NCI-H2081 treated with DMSO at 0.1 percent for 48 hours (cell line): Measurements from ENCODE around the gene OOSP3.
"Not testable (repeated sequence)": the region's sequence is repeated elsewhere in the genome, so short reads cannot be mapped to it uniquely, and the experiment has no call there.

Experiments used
- DNase-seq: peaks from one replicate; lab custom pipeline; 2025; lab: John Stamatoyannopoulos, UW

OOSP3 gene

GRCh38 chr11:59877325-59877724 lies 1.3 kb upstream of the OOSP3 start:
- DNase-seq = no peak

GRCh38 chr11:59877784-59878183 lies 798 bp upstream of the OOSP3 start:
- no peak for DNase-seq

- DNase-seq = no peak
Observed at GRCh38 chr11:59879567-59879966, 985 bp downstream of the OOSP3 start.

GRCh38 chr11:59883597-59883996 lies 5.0 kb downstream of the OOSP3 start:
- no peak for DNase-seq

GRCh38 chr11:59887156-59887555 lies 8.6 kb downstream of the OOSP3 start:
- DNase-seq = not testable (repeated sequence)

- DNase-seq = no peak
Observed at GRCh38 chr11:59891781-59892181, 13.2 kb downstream of the OOSP3 start.

GRCh38 chr11:59894616-59895015 lies 16.0 kb downstream of the OOSP3 start:
- DNase-seq = no peak

GRCh38 chr11:59898046-59898445 lies 19.5 kb downstream of the OOSP3 start:
- DNase-seq = no peak

- DNase-seq = no peak
Observed at GRCh38 chr11:59898650-59899049, 20.1 kb downstream of the OOSP3 start.

- no peak for DNase-seq
Observed at GRCh38 chr11:59899532-59899931, 20.9 kb downstream of the OOSP3 start.

- DNase-seq = no peak
Observed at GRCh38 chr11:59900366-59901126, 22.0 kb downstream of the OOSP3 start.

GRCh38 chr11:59901306-59901705 lies 22.7 kb downstream of the OOSP3 start:
- no peak for DNase-seq

GRCh38 chr11:59903569-59903968 lies 25.0 kb downstream of the OOSP3 start:
- DNase-seq = not testable (repeated sequence)

- DNase-seq = no peak
Observed at GRCh38 chr11:59918480-59918879, 39.9 kb downstream of the OOSP3 start.

- no peak for DNase-seq
Observed at GRCh38 chr11:59918987-59919589, 40.5 kb downstream of the OOSP3 start.

- no peak for DNase-seq
Observed at GRCh38 chr11:59923813-59924212, 45.2 kb downstream of the OOSP3 start.

GRCh38 chr11:59931688-59932087 lies 53.1 kb downstream of the OOSP3 start:
- no peak for DNase-seq

- DNase-seq = no peak
Observed at GRCh38 chr11:59938132-59938531, 59.5 kb downstream of the OOSP3 start, which contains the start of gene OOSP1. OOSP1 (plus strand) TSS chr11:59938432; CDS start chr11:59938455, 23 bp downstream.

GRCh38 chr11:59938718-59939117 lies 60.1 kb downstream of the OOSP3 start:
- no peak for DNase-seq

GRCh38 chr11:59939482-59939881 lies 60.9 kb downstream of the OOSP3 start:
- DNase-seq = no peak

- DNase-seq = no peak
Observed at GRCh38 chr11:59941091-59941490, 62.5 kb downstream of the OOSP3 start.

GRCh38 chr11:59943997-59944714 lies 65.6 kb downstream of the OOSP3 start:
- DNase-seq = no peak

- DNase-seq = no peak
Observed at GRCh38 chr11:59944720-59945119, 66.1 kb downstream of the OOSP3 start.
